OCI-LY3 (cell line): ENCODE data around the gene TMEM151A.

Experiments
- CTCF ChIP-seq: fragments of 200-600, 300-600 bp; sonication (generic); IDR thresholded peaks from 2 replicates; pipeline ENCODE4 v1.5.1; 2014; ENCODE audit warnings: antibody characterized with exemption, low read length, low read depth
- EZH2phosphoT487 ChIP-seq: fragments of 200-600 bp; shearing (Covaris generic); IDR thresholded peaks from 2 replicates; pipeline ENCODE4 v1.6.1; 2018; ENCODE audit warnings: antibody characterized with exemption, mixed run types, low read depth

- no peak for TF ChIP-seq CTCF
- TF ChIP-seq EZH2phosphoT487, result no peak
These were observed 10.7 kb upstream of the TMEM151A start for GRCh38 chr11:66281001-66281400.
